ENCODE data around the gene LTBP1. TPM values are rescaled to one million over a fixed set of nuclear protein-coding genes. Genes with fewer than 3 reads are reported as not detected.

Gene LTBP1
- polyA plus RNA-seq, 1 experiment, result 124 TPM

DNA sequence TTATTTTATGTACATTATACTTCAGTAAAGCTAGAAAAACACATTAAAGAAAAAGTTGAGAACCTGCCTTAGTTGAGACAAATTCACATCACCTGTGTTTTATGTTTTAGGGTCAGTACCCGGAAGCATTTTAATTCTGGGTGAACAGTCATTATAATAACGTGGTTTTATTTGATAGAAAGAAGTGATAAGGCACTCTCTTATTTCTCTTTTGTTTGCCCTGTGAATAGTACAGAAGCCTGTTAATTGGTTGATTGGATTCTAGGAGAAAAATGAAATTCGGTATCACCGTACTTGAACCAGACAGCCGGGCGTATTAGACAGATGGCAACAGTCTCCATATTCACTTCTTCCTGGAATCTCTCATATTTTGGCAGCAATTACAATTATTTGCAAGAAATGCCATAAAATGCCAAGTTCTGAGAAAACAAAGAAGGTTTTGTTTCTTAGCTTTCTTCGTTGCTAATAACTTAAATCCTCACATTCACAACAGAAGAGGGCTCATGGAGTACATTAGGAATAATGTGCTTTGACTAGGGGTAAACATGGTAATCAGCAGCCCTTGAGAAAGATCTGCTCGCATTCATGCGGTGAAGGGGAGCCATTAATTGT is 361.0 kb downstream of the LTBP1 start:
- no peaks in the 10 kb centered on the region for H3K36me3 ChIP-seq (ENCODE audit: control insufficient read depth, insufficient read depth, low read length)
- ChIA-PET CTCF (interaction anchor here (0.6 to 0.8 kb wide), 2 partner anchors 82 to 669 kb away, joined by 4 to 7 read pairs; no protein-coding TSS in a partner anchor), POLR2A (no interaction called here)

DNA sequence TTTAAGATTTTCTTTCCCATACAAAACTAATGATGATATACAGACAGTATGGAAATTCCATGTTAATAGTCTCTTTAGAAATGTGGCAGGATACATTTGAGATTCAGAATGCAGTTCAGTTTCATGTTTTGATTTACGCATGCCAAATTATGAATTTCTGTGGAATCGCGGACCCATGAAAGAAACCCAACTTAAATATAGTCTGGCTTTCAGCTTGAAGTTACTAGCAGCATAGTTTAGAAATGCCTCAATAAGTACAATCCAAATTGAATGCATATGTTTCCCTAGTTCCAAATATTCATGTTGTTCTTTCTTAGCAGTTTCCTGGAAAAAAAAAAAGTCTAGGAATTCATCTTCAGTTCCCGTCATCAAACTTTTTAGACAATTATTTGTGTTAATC is 365.6 kb downstream of the LTBP1 start:
- POLR2A ChIA-PET, result no interaction called here
- no peak for DNase-seq (ENCODE audit: low read depth)
- TF ChIP-seq, protein P1, sequence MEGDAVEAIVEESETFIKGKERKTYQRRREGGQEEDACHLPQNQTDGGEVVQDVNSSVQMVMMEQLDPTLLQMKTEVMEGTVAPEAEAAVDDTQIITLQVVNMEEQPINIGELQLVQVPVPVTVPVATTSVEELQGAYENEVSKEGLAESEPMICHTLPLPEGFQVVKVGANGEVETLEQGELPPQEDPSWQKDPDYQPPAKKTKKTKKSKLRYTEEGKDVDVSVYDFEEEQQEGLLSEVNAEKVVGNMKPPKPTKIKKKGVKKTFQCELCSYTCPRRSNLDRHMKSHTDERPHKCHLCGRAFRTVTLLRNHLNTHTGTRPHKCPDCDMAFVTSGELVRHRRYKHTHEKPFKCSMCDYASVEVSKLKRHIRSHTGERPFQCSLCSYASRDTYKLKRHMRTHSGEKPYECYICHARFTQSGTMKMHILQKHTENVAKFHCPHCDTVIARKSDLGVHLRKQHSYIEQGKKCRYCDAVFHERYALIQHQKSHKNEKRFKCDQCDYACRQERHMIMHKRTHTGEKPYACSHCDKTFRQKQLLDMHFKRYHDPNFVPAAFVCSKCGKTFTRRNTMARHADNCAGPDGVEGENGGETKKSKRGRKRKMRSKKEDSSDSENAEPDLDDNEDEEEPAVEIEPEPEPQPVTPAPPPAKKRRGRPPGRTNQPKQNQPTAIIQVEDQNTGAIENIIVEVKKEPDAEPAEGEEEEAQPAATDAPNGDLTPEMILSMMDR (IDR thresholded peaks at IDR 0.05; ENCODE audit: insufficient read depth, low read depth, low read length), result no peak
- H3K4me3 ChIP-seq (ENCODE audit: low read depth, low read length), result no peak overlapping the region
- H3K27me3 ChIP-seq (ENCODE audit: control insufficient read depth, insufficient read depth, low read length), result no peaks in the 10 kb centered on the region
- CTCF ChIA-PET, result interaction anchor here (0.6 kb wide), 1 partner anchor 35 kb away, joined by 3 read pairs; no protein-coding TSS in a partner anchor
- no peaks in the 10 kb centered on the region for H3K36me3 ChIP-seq (ENCODE audit: control insufficient read depth, insufficient read depth, low read length)

More for the DNA sequence above, 361.0 kb downstream of the LTBP1 start:
- no peaks in the 10 kb centered on the region for H3K27me3 ChIP-seq (ENCODE audit: control insufficient read depth, insufficient read depth, low read length)
- TF ChIP-seq, protein P1 (IDR thresholded peaks at IDR 0.05; ENCODE audit: insufficient read depth, low read depth, low read length), result no peak
- DNase-seq (ENCODE audit: low read depth), result no peak
- H3K4me3 ChIP-seq (ENCODE audit: low read depth, low read length), result no peak overlapping the region

DNA sequence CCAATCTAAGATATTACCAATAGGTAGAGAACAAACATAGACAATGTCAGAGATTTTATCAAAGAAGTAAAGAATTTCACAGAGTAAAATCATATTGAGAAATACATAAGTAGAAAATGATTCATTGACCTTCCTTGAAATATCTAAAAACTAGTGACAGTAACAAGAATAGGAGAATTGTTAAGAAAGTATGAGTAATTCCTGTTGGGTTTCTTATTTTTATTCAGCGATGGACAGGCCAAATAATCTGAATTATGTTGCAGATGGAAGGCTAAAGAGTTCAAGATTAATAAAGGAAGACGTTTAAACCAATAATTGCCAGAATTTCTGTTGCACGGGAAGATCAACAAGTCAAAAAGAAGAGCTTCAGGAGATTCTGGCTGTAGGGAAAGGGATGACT is 366.3 kb downstream of the LTBP1 start:
- Histone ChIP-seq H3K27me3 (ENCODE audit: control insufficient read depth, insufficient read depth, low read length) (no peaks in the 10 kb centered on the region), H3K4me3 (ENCODE audit: low read depth, low read length) (no peak overlapping the region), H3K36me3 (ENCODE audit: control insufficient read depth, insufficient read depth, low read length) (no peaks in the 10 kb centered on the region)
- DNase-seq (ENCODE audit: low read depth), result no peak
- TF ChIP-seq, protein P1 (IDR thresholded peaks at IDR 0.05; ENCODE audit: insufficient read depth, low read depth, low read length), result no peak
- CTCF ChIA-PET, result interaction anchor here (0.6 kb wide), 1 partner anchor 36 kb away, joined by 3 read pairs; no protein-coding TSS in a partner anchor
- POLR2A ChIA-PET, result no interaction called here

DNA sequence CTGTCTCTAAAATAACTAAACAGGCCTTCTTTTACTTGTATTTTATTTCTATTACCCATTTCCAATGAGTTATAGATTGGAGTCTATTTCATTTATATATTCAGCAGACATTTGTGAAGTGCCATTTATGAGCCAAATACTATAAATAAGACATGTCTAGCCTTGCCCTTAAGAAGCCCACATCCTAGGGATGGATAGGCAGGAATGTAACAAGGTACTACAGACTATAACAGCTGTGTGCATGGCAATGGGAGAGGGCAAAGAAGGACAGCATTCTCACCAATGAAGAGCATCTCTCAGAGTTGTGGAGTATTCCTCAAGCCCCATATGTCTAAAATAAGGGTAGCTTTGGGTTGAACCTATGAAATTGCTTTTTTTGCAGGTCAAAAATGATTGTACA is 367.8 kb downstream of the LTBP1 start:
- no peaks in the 10 kb centered on the region for H3K27me3 ChIP-seq (ENCODE audit: control insufficient read depth, insufficient read depth, low read length)
- ChIA-PET POLR2A (no interaction called here), CTCF (no interaction called here)
- no peak for DNase-seq (ENCODE audit: low read depth)
- no peaks in the 10 kb centered on the region for H3K36me3 ChIP-seq (ENCODE audit: control insufficient read depth, insufficient read depth, low read length)
- TF ChIP-seq, protein P1 (IDR thresholded peaks at IDR 0.05; ENCODE audit: insufficient read depth, low read depth, low read length), result no peak
- H3K4me3 ChIP-seq (ENCODE audit: low read depth, low read length), result no peak overlapping the region

DNA sequence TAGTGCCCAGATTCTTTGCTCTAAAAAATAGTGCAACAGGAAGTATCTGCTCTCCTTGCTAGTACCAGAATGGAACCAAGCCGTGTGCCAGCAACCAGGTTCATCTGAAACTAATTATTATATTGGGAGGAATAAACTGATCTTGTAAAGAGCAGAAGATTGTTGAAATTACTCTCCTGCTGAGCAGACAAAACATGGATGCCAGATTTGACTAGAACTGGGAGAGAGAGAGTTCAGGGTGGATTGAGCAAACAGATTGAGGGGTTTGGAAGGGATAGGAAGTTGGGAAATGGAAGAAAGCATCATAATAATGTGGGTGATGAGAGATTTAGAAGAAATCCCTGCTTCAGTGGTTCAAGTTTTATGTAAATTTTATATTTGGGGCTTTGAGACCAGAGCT is 369.6 kb downstream of the LTBP1 start:
- H3K4me3 ChIP-seq (ENCODE audit: low read depth, low read length), result no peak overlapping the region
- no peaks in the 10 kb centered on the region for H3K36me3 ChIP-seq (ENCODE audit: control insufficient read depth, insufficient read depth, low read length)
- no peaks in the 10 kb centered on the region for H3K27me3 ChIP-seq (ENCODE audit: control insufficient read depth, insufficient read depth, low read length)
- TF ChIP-seq, protein P1 (IDR thresholded peaks at IDR 0.05; ENCODE audit: insufficient read depth, low read depth, low read length), result no peak
- DNase-seq (ENCODE audit: low read depth), result no peak
- ChIA-PET POLR2A (no interaction called here), CTCF (interaction anchor here (2.1 kb wide), 1 partner anchor 282 kb away, joined by 7 read pairs; no protein-coding TSS in a partner anchor)

Measured in BJ (cell line).